HEK293 (cell line): ENCODE data around the gene MOK.
A peak's percentile ranks its signal among the peaks of the same experiment; 100 is the strongest.

Experiments used
- CTCF ChIA-PET: fragments of 350-600 bp; formaldehyde crosslinking; extraction: SDS; loops from one replicate; lab custom pipeline; 2021; ENCODE audit warnings: antibody characterized with exemption; lab: Yijun Ruan, JAX
- POLR2A ChIA-PET: fragments of 300-600 bp; formaldehyde crosslinking; extraction: SDS; loops from one replicate; lab custom pipeline; 2020; ENCODE audit warnings: antibody characterized with exemption, inconsistent platforms; lab: Yijun Ruan, JAX
- H3K27ac ChIP-seq: fragments of 200-500 bp; sonication (Bioruptor generic); 2 replicates; pipeline ENCODE4 v1.5.1; 2014; ENCODE audit warnings: low read depth, low read length, control low read depth, inconsistent platforms; ENCODE audit errors: extremely low read depth
- H3K36me3 ChIP-seq, 2 experiments: fragments of 200-500 bp in 1 of 2; sonication (Bioruptor generic) in 1 of 2; 1 replicate in 1 of 2; 2 replicates in 1 of 2; pipeline ENCODE4 v1.5.1; 2014 to 2017; ENCODE audit warnings: inconsistent platforms in 2 of 2, low read length in 2 of 2; ENCODE audit not compliant: control insufficient read depth in 2 of 2, insufficient read depth in 1 of 2
- H3K4me1 ChIP-seq: fragments of 200-500 bp; sonication (Bioruptor generic); 2 replicates; pipeline ENCODE4 v1.5.1; 2014; ENCODE audit warnings: mild to moderate bottlenecking, low read length, inconsistent platforms; ENCODE audit not compliant: control insufficient read depth, insufficient read depth
- H3K4me3 ChIP-seq: 2 replicates; pipeline ENCODE4 v1.5.1; 2011; ENCODE audit warnings: low read depth, mild to moderate bottlenecking, control low read depth, low read length, moderate library complexity
- H3K9me3 ChIP-seq: fragments of 200-500 bp; sonication (Bioruptor generic); 2 replicates; pipeline ENCODE4 v1.5.1; 2014; ENCODE audit warnings: low read depth, low read length, inconsistent platforms; ENCODE audit not compliant: control insufficient read depth, insufficient read depth
- GLIS1 ChIP-seq: fragments of 450-650 bp; formaldehyde crosslinking; IDR thresholded peaks from 2 replicates; pipeline ENCODE4 v1.5.1; 2016; ENCODE audit warnings: missing biosample characterization, missing genetic modification characterization
- GLIS2 ChIP-seq: fragments of 450-650 bp; formaldehyde crosslinking; IDR thresholded peaks from 2 replicates; pipeline ENCODE4 v1.5.1; 2016; ENCODE audit warnings: missing biosample characterization, missing genetic modification characterization
- PATZ1 ChIP-seq: fragments of 450-650 bp; formaldehyde crosslinking; IDR thresholded peaks from 2 replicates; pipeline ENCODE4 v1.5.1; 2016; ENCODE audit warnings: missing biosample characterization, missing genetic modification characterization
- SCRT2 ChIP-seq: fragments of 450-650 bp; formaldehyde crosslinking; IDR thresholded peaks from 2 replicates; pipeline ENCODE4 v1.5.1; 2016; ENCODE audit warnings: missing biosample characterization, missing genetic modification characterization
- YY2 ChIP-seq: fragments of 450-650 bp; formaldehyde crosslinking; IDR thresholded peaks from 2 replicates; pipeline ENCODE4 v1.5.1; 2016; ENCODE audit warnings: missing biosample characterization, missing genetic modification characterization
- ZBTB17 ChIP-seq: fragments of 450-650 bp; formaldehyde crosslinking; IDR thresholded peaks from 2 replicates; pipeline ENCODE4 v1.5.1; 2016; ENCODE audit warnings: missing biosample characterization, missing genetic modification characterization
- ZBTB20 ChIP-seq: fragments of 450-650 bp; formaldehyde crosslinking; IDR thresholded peaks from 2 replicates; pipeline ENCODE4 v1.5.1; 2016; ENCODE audit warnings: missing biosample characterization, missing genetic modification characterization
- ZBTB48 ChIP-seq: fragments of 450-650 bp; formaldehyde crosslinking; IDR thresholded peaks from 2 replicates; pipeline ENCODE4 v1.5.1; 2016; ENCODE audit warnings: missing biosample characterization, missing genetic modification characterization
- ZBTB8A ChIP-seq: fragments of 450-650 bp; formaldehyde crosslinking; IDR thresholded peaks from 2 replicates; pipeline ENCODE4 v1.5.1; 2016; ENCODE audit warnings: missing biosample characterization, missing genetic modification characterization
- ZIC2 ChIP-seq: fragments of 450-650 bp; formaldehyde crosslinking; IDR thresholded peaks from 2 replicates; pipeline ENCODE4 v1.5.1; 2016; ENCODE audit warnings: missing biosample characterization, missing genetic modification characterization
- ZNF148 ChIP-seq: fragments of 450-650 bp; formaldehyde crosslinking; IDR thresholded peaks from 2 replicates; pipeline ENCODE4 v1.5.0; 2017; ENCODE audit warnings: missing biosample characterization, missing genetic modification characterization, borderline replicate concordance
- ZNF335 ChIP-seq: fragments of 450-650 bp; formaldehyde crosslinking; conservative IDR thresholded peaks from 2 replicates; pipeline ENCODE4 v1.5.1; 2016; ENCODE audit warnings: missing biosample characterization, missing genetic modification characterization
- ZNF677 ChIP-seq: fragments of 450-650 bp; IDR thresholded peaks from 2 replicates; pipeline ENCODE4 v1.5.0; 2018; ENCODE audit warnings: missing biosample characterization, mild to moderate bottlenecking, missing genetic modification characterization, moderate library complexity
- ZNF76 ChIP-seq: fragments of 450-650 bp; formaldehyde crosslinking; IDR thresholded peaks from 2 replicates; pipeline ENCODE4; 2016; ENCODE audit warnings: low read depth, missing biosample characterization, missing genetic modification characterization, borderline replicate concordance
- TF ChIP-seq, protein P1 (sequence below): fragments of 450-650 bp; formaldehyde crosslinking; optimal IDR thresholded peaks from 2 replicates; pipeline ENCODE3; 2016; ENCODE audit warnings: missing biosample characterization, mild to moderate bottlenecking, missing genetic modification characterization
- TF ChIP-seq, protein P2 (sequence below): fragments of 450-650 bp; formaldehyde crosslinking; IDR thresholded peaks from 2 replicates; pipeline ENCODE4 v1.5.1; 2016; ENCODE audit warnings: missing biosample characterization, missing genetic modification characterization

MOK gene

DNA sequence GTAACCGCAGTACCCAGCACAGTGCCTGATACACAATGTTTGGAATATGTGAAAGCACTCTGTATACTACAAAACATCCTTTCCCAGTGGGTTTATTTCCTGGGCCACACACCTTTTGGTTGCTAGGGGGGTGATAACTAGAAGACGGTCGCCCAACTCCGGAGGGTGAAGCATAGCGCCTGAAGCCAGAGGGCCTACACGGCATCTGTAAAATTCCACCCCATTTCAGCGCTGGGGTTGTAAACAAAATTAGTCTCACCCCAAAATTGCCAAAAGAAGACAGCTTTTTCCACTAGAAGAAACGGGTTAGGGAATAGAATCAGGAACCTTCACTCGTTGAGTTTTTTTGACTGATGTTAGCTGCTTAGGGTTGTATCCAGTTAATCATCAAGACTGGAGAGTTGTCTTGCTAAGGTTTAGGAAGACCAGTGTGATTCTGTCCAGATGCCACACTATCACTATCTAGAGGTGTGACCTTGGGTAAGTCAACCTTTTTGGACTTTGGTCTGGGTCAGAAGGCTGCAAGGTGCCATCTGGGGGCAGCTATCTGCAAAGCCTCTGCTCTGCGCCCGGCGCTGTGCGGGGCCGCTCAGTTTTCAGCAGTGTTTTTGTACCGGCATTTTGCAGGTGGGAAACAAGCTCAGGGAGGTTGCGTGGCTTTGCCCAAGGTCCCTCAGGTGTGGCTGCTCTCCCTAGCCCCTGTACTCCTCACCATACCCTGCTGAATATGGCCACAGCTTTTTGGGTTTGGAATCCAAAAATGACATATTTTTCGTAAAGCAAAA, 15.9 kb upstream of the MOK start (continued):
- TF ChIP-seq ZNF148 (tag by site-specific recombination), result no peak
- no peak for TF ChIP-seq ZBTB8A

- H3K9me3 ChIP-seq, result no peaks in the 10 kb centered on the region
- TF ChIP-seq ZIC2 (tag by site-specific recombination) (peak; percentile 93), GLIS2 (peak; percentile 77), ZNF335 (tag by site-specific recombination) (peak; percentile 43), YY2 (tag by site-specific recombination) (no peak), ZBTB48 (tag by site-specific recombination) (peak; percentile 81), PATZ1 (tag by site-specific recombination) (peak; percentile 53), ZNF677 (tag by site-specific recombination) (no peak), ZNF76 (peak; percentile 55; the same call in 1 of the 2 replicates), SCRT2 (peak; percentile 83), ZBTB17 (tag by site-specific recombination) (peak; percentile 62), ZBTB8A (peak; percentile 73), ZBTB20 (tag by site-specific recombination) (peak; percentile 17; the same call in 1 of the 2 replicates), GLIS1 (tag by site-specific recombination) (peak; percentile 89)
- TF ChIP-seq, protein P1, sequence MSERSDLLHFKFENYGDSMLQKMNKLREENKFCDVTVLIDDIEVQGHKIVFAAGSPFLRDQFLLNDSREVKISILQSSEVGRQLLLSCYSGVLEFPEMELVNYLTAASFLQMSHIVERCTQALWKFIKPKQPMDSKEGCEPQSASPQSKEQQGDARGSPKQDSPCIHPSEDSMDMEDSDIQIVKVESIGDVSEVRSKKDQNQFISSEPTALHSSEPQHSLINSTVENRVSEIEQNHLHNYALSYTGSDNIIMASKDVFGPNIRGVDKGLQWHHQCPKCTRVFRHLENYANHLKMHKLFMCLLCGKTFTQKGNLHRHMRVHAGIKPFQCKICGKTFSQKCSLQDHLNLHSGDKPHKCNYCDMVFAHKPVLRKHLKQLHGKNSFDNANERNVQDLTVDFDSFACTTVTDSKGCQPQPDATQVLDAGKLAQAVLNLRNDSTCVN (tag by site-specific recombination), result peak; percentile 16
- TF ChIP-seq, protein P2, sequence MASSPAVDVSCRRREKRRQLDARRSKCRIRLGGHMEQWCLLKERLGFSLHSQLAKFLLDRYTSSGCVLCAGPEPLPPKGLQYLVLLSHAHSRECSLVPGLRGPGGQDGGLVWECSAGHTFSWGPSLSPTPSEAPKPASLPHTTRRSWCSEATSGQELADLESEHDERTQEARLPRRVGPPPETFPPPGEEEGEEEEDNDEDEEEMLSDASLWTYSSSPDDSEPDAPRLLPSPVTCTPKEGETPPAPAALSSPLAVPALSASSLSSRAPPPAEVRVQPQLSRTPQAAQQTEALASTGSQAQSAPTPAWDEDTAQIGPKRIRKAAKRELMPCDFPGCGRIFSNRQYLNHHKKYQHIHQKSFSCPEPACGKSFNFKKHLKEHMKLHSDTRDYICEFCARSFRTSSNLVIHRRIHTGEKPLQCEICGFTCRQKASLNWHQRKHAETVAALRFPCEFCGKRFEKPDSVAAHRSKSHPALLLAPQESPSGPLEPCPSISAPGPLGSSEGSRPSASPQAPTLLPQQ, result no peak
- TF ChIP-seq, all 188 proteins: peak for 12
- ChIA-PET CTCF (interaction anchor here (0.6 to 1.6 kb wide), 3 partner anchors 9 to 203 kb away, joined by 3 to 4 read pairs (median 3); no protein-coding TSS in a partner anchor), POLR2A (interaction anchor here (1.4 kb wide), 1 partner anchor 43 kb away, joined by 5 read pairs; the partner anchor contains the start of genes CINP and TECPR2)
- Histone ChIP-seq H3K27ac (peak overlapping the region; percentile 87), H3K4me3 (peak overlapping the region; percentile 84), H3K4me1 (peaks cover 11% of the 10 kb centered on the region), H3K36me3 (peaks cover 0 to 16% of the 10 kb centered on the region in 2 experiments; a peak in 2 of 3 replicates)
Observed at GRCh38 chr14:102320033-102320660, 15.2 kb upstream of the MOK start.
